GM13977 (cell line): ENCODE data around the gene RARS2.

Experiments used
- DNase-seq: peaks from one replicate; pipeline ENCODE4 v3.0.0; 2012; ENCODE audit warnings: low spot score
- CTCF ChIP-seq: IDR thresholded peaks from 2 replicates; pipeline ENCODE4 v1.5.1; 2012; ENCODE audit warnings: mild to moderate bottlenecking, control low read depth; ENCODE audit not compliant: insufficient read depth; ENCODE audit errors: extremely low read depth, missing control alignments
- in situ Hi-C: fragments of 300-500 bp; cut with MboI; formaldehyde crosslinking; loops from one replicate; pipeline ENCODE4 v1.12.0; 2022; ENCODE audit warnings: low sequenced_read_pairs, low pct_unique_long_range_greater_than_20kb, mixed read lengths, inconsistent platforms; ENCODE audit not compliant: unreplicated experiment

The RARS2 gene

GRCh38 chr6:87606199-87606598, 16.4 kb upstream of the RARS2 start:
- TF ChIP-seq CTCF = no peak
- in situ Hi-C loops = no loop called here
- no peak for DNase-seq

GRCh38 chr6:87600576-87600975, 10.8 kb upstream of the RARS2 start:
- in situ Hi-C loops = no loop called here
- DNase-seq = no peak
- no peak for TF ChIP-seq CTCF

- no peak for DNase-seq
- TF ChIP-seq CTCF = no peak
- in situ Hi-C loops = no loop called here
Measured at GRCh38 chr6:87590990-87591389, 1.2 kb upstream of the RARS2 start.

GRCh38 chr6:87590417-87590880, 662 bp upstream of the RARS2 start:
- in situ Hi-C loops = no loop called here
- DNase-seq = no peak
- TF ChIP-seq CTCF = no peak

GRCh38 chr6:87588756-87589407, 905 bp downstream of the RARS2 start:
- no peak for DNase-seq
- in situ Hi-C loops = no loop called here
- TF ChIP-seq CTCF = no peak

- no peak for TF ChIP-seq CTCF
- in situ Hi-C loops = no loop called here
- DNase-seq = no peak
Measured at GRCh38 chr6:87586371-87587077, 3.3 kb downstream of the RARS2 start.
